ENCODE data around the gene APOL3. TPM values are rescaled to one million over a fixed set of nuclear protein-coding genes. Genes with fewer than 3 reads are reported as not detected.
"Not testable (repeated sequence)": the region's sequence is repeated elsewhere in the genome, so short reads cannot be mapped to it uniquely, and the experiment has no call there.

APOL3 gene
- total RNA-seq, 1 donor from 2014 or later: 31.7 TPM

- peak; percentile 84 for ATAC-seq
- no peak for DNase-seq (ENCODE audit: missing footprints)
- intact Hi-C loops (cut with DNase I): loop anchor here (5.0 kb wide), 2 partner anchors 122 to 342 kb away; no protein-coding TSS in a partner anchor
Measured at GRCh38 chr22:36144886-36145541, 15.5 kb downstream of the APOL3 start.

- intact Hi-C loops (cut with DNase I): no loop called here
- DNase-seq (ENCODE audit: missing footprints) (no peak), ATAC-seq (no peak)
Measured at GRCh38 chr22:36143956-36144355, 16.6 kb downstream of the APOL3 start.

- ATAC-seq: no peak
- intact Hi-C loops (cut with DNase I): no loop called here
Measured at GRCh38 chr22:36143066-36143815, 17.3 kb downstream of the APOL3 start.

GRCh38 chr22:36141481-36141880 is 19.1 kb downstream of the APOL3 start:
- no peak for DNase-seq (ENCODE audit: missing footprints)
- no peak for ATAC-seq
- intact Hi-C loops (cut with DNase I): no loop called here

More at GRCh38 chr22:36143066-36143815, 17.3 kb downstream of the APOL3 start:
- no peak for DNase-seq (ENCODE audit: missing footprints)

GRCh38 chr22:36138709-36139108 is 21.8 kb downstream of the APOL3 start:
- DNase-seq (ENCODE audit: missing footprints); intact Hi-C loops (cut with DNase I); ATAC-seq: not testable (repeated sequence)

GRCh38 chr22:36136988-36137387 is 23.6 kb downstream of the APOL3 start:
- intact Hi-C loops (cut with DNase I): no loop called here
- ATAC-seq: peak; percentile 66
- DNase-seq (ENCODE audit: missing footprints): no peak

GRCh38 chr22:36136475-36136874 is 24.1 kb downstream of the APOL3 start:
- DNase-seq (ENCODE audit: missing footprints): no peak
- ATAC-seq: peak; percentile 48
- intact Hi-C loops (cut with DNase I): no loop called here

GRCh38 chr22:36135306-36135980 is 25.1 kb downstream of the APOL3 start:
- ATAC-seq: no peak
- intact Hi-C loops (cut with DNase I): no loop called here
- no peak for DNase-seq (ENCODE audit: missing footprints)

GRCh38 chr22:36134182-36134581 is 26.4 kb downstream of the APOL3 start:
- no peak for ATAC-seq

GRCh38 chr22:36131907-36132306 is 28.6 kb downstream of the APOL3 start:
- intact Hi-C loops (cut with DNase I): no loop called here
- ATAC-seq (no peak), DNase-seq (ENCODE audit: missing footprints) (no peak)

More at GRCh38 chr22:36134182-36134581, 26.4 kb downstream of the APOL3 start:
- DNase-seq (ENCODE audit: missing footprints): no peak
- intact Hi-C loops (cut with DNase I): no loop called here

- intact Hi-C loops (cut with DNase I): no loop called here
- DNase-seq (ENCODE audit: missing footprints): no peak
- no peak for ATAC-seq
Measured at GRCh38 chr22:36129486-36130388, 30.8 kb downstream of the APOL3 start.

GRCh38 chr22:36129071-36129470 is 31.5 kb downstream of the APOL3 start:
- intact Hi-C loops (cut with DNase I): no loop called here
- ATAC-seq (no peak), DNase-seq (ENCODE audit: missing footprints) (no peak)

GRCh38 chr22:36125994-36126531 is 34.5 kb downstream of the APOL3 start:
- intact Hi-C loops (cut with DNase I): loop anchor here (2.0 kb wide), 1 partner anchor 695 kb away; no protein-coding TSS in a partner anchor
- DNase-seq (ENCODE audit: missing footprints) (no peak), ATAC-seq (no peak)

- intact Hi-C loops (cut with DNase I): loop anchor here (2.0 kb wide), 1 partner anchor 695 kb away; no protein-coding TSS in a partner anchor
- no peak for ATAC-seq
Measured at GRCh38 chr22:36125434-36125833, 35.1 kb downstream of the APOL3 start.

GRCh38 chr22:36124666-36125065 is 35.9 kb downstream of the APOL3 start:
- ATAC-seq: no peak
- intact Hi-C loops (cut with DNase I): loop anchor here (1.0 to 5.0 kb wide), 4 partner anchors 193 to 694 kb away; no protein-coding TSS in a partner anchor
- DNase-seq (ENCODE audit: missing footprints): no peak

More at GRCh38 chr22:36125434-36125833, 35.1 kb downstream of the APOL3 start:
- DNase-seq (ENCODE audit: missing footprints): no peak

GRCh38 chr22:36123673-36124630 is 36.6 kb downstream of the APOL3 start:
- intact Hi-C loops (cut with DNase I): loop anchor here (1.0 to 5.0 kb wide), 5 partner anchors 57 to 693 kb away; no protein-coding TSS in a partner anchor
- DNase-seq (ENCODE audit: missing footprints) (peak; percentile 97), ATAC-seq (peak; percentile 96)

Measured in Right ventricle myocardium inferior (tissue), 1 donor.